ENCODE data around the gene SLCO3A1.

SLCO3A1 gene

GRCh38 chr15:91853511-91853947, at the start of gene SLCO3A1:
Gene SLCO3A1 (plus strand): TSS chr15:91853708.
- peak; percentile 8 for DNase-seq (ENCODE audit: low read depth)

DNA sequence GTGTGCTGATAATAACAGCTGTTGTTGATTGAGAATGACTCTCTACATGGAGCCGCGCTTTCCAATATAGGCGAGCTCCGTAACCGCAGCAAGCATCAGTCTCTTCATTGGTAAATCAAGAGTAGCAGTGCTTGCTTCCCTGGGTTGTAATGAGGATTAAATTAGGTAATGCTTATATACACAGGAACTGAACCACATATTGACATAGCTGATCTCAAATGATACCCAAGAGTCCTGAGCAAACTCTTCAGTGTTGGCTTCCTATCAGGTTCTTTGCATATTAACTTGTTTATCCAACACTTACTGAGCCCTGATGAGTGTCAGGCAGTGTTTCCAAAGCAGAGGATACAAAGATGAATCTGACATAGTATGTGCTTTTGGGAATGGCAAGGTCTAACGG, 46.4 kb upstream of the SLCO3A1 start:
- no peak for DNase-seq (ENCODE audit: low read depth)

- DNase-seq (ENCODE audit: low read depth) = no peak
Measured at GRCh38 chr15:91813924-91814323, 39.6 kb upstream of the SLCO3A1 start.

GRCh38 chr15:91816942-91817341, 36.6 kb upstream of the SLCO3A1 start:
- DNase-seq (ENCODE audit: low read depth) = no peak

DNA sequence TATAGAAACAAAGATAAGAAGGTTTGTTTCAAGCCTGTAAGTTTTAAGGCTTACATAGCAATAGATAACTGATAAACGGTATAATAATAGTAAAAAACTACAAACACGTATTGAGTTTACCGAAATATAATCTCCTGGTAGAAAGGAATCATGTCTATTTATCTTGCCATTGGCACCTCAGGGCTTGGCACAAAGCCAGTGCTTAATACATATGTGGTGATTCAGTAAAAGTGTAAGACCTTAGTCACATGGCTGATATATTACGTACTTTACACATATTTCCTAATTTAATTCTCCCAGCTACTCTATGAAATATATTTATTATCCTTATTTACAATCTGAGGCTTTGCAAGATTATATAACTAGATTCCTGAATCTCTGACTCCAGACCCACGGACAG, 32.0 kb upstream of the SLCO3A1 start:
- DNase-seq (ENCODE audit: low read depth) = no peak

DNA sequence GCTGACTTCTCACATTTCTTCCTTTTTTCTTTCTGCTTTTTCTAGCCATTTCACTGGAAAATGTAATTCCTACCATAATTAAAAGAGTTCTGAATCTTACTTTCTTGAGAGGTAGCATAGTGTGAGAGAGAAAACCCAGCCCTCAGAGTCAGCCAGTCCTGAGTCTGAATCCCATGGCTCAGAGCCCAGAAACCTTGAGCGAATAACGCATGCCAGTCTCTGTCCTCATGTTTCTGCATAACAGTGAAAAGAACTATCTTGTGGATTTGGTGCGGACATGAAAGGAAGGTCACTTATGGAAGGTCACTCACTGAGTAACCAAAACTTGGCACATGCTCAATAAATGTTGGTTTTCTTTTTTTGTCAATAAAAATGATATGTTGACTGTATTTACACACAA, 29.3 kb upstream of the SLCO3A1 start:
- DNase-seq (ENCODE audit: low read depth) = no peak

- DNase-seq (ENCODE audit: low read depth) = no peak
Measured at GRCh38 chr15:91826443-91826842, 27.1 kb upstream of the SLCO3A1 start.

- no peak for DNase-seq (ENCODE audit: low read depth)
Measured at GRCh38 chr15:91833056-91833455, 20.5 kb upstream of the SLCO3A1 start.

DNA sequence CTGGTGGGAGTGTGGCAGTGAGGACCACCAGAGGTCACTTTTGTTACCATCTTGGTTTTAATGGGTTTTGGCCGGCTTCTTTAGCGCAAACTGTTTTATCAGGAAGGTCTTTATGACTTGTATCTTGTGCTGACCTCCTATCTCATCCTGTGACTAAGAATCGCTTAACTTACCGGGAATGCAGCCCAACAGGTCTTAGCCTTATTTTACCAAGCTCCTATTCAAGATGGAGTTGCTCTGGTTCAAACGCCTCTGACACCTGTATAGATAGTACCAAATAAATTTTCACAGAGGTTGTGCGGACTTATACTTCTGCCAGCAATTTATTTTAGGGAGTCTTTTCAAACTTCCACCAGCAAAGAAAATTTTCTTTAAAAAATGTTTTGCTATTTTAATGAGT, 13.6 kb upstream of the SLCO3A1 start:
- DNase-seq (ENCODE audit: low read depth) = no peak

GRCh38 chr15:91841861-91842260, 11.6 kb upstream of the SLCO3A1 start:
- DNase-seq (ENCODE audit: low read depth) = no peak

- no peak for DNase-seq (ENCODE audit: low read depth)
Measured at GRCh38 chr15:91844341-91844740, 9.2 kb upstream of the SLCO3A1 start.

- no peak for DNase-seq (ENCODE audit: low read depth)
Measured at GRCh38 chr15:91844928-91845327, 8.6 kb upstream of the SLCO3A1 start.

GRCh38 chr15:91845720-91846119, 7.8 kb upstream of the SLCO3A1 start:
- no peak for DNase-seq (ENCODE audit: low read depth)

DNA sequence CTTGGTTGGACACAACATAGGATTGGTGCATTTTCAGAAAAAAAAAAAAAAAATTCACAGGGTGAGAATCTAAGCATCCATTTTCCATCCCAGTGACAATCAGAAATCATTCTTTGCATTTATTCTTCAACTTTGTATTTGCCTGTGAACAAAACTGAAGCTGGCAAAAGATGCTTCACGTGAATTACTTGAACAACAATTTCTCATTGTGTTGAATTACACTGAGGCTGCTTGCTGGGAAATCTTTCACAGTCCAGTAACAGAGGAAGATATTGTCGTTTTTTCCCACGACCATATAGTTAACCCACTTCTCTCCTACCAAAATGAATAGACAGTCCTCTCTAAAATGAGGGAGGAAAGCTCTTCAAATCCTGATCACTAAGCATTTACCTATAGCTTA, 4.3 kb upstream of the SLCO3A1 start:
- DNase-seq (ENCODE audit: low read depth) = no peak

DNA sequence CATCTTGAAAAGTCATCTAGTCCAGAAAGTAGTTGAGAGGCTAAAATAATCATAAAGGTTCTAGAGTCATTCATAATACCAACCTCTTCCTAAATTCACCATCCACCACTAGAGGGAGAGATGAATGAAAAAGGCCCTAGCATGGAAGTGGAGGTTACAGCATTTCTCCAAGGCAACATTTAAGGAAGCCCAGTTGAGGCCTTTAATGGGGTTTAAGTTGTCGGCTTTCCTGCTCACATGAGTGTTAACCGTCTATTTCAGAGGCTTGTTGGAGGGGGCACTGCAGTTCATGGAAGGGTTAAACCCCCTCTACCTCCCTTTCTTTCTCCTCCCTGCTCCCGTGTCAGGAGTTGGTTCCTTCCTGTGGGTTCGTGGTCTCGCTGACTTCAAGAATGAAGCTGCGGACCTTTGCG, 3.8 kb upstream of the SLCO3A1 start:
- peak; percentile 26 for DNase-seq (ENCODE audit: low read depth)

DNA sequence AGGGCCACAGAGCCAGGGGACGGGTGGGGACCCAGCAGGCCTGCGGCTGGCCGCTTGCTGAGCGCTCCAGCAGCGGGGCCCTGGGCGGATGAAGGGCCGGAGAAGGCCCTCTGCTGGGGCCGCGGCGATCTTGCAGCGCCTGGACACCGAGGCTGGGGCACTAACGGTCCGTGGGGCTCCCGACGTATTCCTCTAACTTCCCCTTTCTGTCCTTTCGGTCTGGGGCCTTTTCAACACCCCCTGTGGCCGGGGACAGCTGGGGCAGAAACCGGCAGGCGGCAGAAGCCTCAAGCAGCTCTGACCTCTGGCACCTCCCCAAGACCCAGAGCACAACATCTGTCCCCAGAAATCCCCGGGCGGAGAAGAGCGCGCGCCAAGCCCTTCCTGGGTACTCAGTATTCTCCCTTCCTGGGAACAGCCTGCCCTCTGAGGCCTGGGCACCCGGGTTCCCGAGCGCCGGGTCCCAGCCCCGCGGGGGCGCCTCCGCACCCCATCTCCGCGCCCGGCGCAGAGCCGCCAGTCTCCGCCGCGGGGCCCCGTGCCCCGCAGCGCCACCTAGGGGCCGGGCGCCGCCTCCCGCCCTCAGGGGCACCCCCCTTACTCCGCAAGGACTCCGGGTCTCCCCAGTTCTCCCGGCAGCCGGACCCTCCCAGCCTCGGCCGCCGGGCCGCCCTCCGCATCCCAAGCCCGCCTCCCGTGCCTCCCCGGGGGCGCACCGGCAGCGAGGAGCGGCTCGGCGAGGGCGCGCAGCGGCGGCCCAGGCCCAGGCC, 582 bp upstream of the SLCO3A1 start:
- DNase-seq (ENCODE audit: low read depth) = peak; percentile 18

- DNase-seq (ENCODE audit: low read depth) = no peak
Measured at GRCh38 chr15:91853948-91854638, 585 bp downstream of the SLCO3A1 start.

GRCh38 chr15:91854639-91854990, 1.1 kb downstream of the SLCO3A1 start:
- DNase-seq (ENCODE audit: low read depth) = no peak

DNA sequence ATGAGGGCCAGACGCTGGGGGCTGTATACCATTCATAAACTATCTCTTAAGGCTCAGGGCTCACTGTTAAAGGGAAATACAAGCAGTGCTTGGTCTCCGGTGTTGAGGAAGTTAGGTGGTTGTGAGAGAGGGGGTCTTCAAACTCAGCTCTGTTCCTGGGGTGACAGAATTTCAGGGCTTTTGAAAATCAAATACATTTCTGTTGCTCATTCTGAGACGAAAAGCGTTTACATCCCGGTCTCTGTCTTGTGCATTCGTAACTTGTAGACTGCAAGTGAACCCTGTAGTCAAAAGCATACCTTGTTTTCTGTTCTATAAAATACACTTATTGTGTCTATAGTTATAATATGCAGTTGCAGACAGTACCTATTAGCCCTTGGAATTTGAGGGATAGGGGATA, 1.7 kb downstream of the SLCO3A1 start:
- no peak for DNase-seq (ENCODE audit: low read depth)

DNA sequence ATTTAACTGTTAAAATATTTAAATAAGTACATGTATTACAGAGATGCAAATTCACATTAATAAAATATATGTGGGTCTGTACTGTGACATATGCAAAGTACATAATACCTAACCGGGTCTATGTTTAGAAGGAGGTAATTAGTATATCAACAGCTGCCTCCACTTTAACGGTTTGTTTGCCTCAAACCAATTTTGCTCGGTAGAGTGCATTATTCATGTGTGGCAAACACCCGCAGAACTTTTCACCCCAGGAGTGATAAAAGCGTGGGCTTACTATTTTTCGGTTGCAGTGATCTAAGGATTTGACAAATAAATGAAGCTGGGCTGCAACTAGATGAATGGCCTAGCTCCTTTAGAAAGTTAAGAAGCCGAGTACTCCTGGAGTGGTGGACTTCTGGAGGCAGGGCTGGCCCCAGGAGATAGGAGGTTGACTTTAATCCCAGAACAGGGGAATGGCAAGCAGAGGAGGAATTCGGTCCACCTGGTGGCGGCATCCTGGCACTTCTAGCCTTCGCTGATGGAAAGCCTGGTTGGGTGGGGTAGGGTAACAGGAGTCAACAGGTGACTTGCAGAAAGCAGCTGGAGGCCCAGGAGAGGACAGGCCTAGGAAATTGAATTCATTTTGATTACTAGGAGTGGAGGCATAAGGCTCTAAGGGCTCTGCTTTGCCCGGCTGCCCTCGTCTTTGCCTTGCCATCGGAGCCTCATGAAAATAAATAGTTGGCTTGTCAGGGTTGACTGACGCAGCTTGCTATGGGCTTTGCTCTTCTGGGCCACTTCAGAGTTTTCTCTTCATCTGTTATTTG, 2.4 kb downstream of the SLCO3A1 start:
- DNase-seq (ENCODE audit: low read depth) = no peak

- DNase-seq (ENCODE audit: low read depth) = no peak
Measured at GRCh38 chr15:91857224-91857585, 3.7 kb downstream of the SLCO3A1 start.

DNA sequence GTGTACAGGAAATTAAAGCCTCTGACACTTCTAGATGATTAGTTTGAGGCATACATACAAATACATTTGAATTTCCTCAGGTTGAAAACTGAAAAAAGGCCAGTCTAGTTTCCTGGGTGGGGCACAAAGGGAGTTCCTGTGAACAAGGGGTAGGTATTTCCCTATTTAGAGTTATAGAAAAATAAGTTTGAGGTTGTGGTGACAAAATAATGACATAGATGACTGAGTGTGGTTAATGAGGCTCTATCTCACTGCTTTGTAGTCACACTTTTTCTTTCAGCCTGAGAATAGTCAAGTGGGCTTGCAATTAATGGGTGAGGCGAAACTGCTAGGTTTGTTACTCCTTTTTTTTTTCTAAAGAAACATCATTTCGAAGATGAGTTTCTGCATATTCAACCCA, 4.3 kb downstream of the SLCO3A1 start:
- DNase-seq (ENCODE audit: low read depth) = no peak

DNA sequence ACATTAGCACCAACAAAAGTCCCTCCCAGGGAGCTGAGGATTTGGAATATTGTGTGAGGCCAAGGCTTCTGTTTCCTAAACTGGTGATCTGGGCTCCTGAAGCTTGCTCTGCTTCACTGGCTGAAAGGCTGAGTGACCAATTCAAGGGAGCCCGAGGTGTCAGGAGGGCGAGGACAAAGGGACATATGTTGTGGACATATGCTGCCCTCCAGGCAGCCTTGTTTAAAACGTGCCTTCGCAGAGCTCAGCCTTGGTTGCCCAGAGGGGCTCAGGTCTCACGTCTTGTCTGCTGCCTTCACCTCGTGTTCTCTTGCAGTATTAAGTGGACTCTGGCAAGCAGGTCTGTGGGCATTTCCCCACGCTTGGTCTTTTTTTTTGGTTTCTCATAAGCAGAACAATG, 7.0 kb downstream of the SLCO3A1 start:
- DNase-seq (ENCODE audit: low read depth) = no peak
